H9 (cell line): ENCODE results near the gene MEPE. TPM values are rescaled to one million over a fixed set of nuclear protein-coding genes. Genes with fewer than 3 reads are reported as not detected.

Experiments
- DNase-seq: peaks from one replicate; pipeline ENCODE4 v3.0.0-alpha.2; 2017
- H2AFZ ChIP-seq: one replicate; pipeline ENCODE4 v1.6.1; 2013; ENCODE audit warnings: mild to moderate bottlenecking, low read length, control low read depth, moderate library complexity
- H2AK5ac ChIP-seq: 2 replicates; pipeline ENCODE4 v1.6.1; 2013; ENCODE audit warnings: low read length, control low read depth, mixed read lengths; ENCODE audit not compliant: insufficient read length
- H2BK120ac ChIP-seq: one replicate; pipeline ENCODE4 v1.6.1; 2013; ENCODE audit warnings: low read depth, mild to moderate bottlenecking, low read length, control low read depth, inconsistent platforms; ENCODE audit not compliant: poor library complexity, severe bottlenecking
- H2BK12ac ChIP-seq: 2 replicates; pipeline ENCODE4 v1.6.1; 2013; ENCODE audit warnings: low read length, control low read depth, mixed read lengths, low read depth; ENCODE audit not compliant: insufficient read length
- H2BK15ac ChIP-seq: 2 replicates; pipeline ENCODE4 v1.6.1; 2013; ENCODE audit warnings: low read depth, low read length, control low read depth
- H2BK20ac ChIP-seq: one replicate; pipeline ENCODE4 v1.6.1; 2013; ENCODE audit warnings: low read depth, mild to moderate bottlenecking, low read length, control low read depth, inconsistent platforms; ENCODE audit not compliant: poor library complexity, severe bottlenecking
- H2BK5ac ChIP-seq: 2 replicates; pipeline ENCODE4 v1.6.1; 2013; ENCODE audit warnings: low read length, control low read depth, mixed read lengths; ENCODE audit not compliant: insufficient read length
- H3K14ac ChIP-seq: 2 replicates; pipeline ENCODE4 v1.6.1; 2013; ENCODE audit warnings: low read length, control low read depth; ENCODE audit not compliant: insufficient read depth
- H3K18ac ChIP-seq: 2 replicates; pipeline ENCODE4 v1.6.1; 2013; ENCODE audit warnings: low read depth, mild to moderate bottlenecking, mixed read lengths, low read length, control low read depth; ENCODE audit not compliant: insufficient read length
- H3K23ac ChIP-seq: 2 replicates; pipeline ENCODE4 v1.6.1; 2013; ENCODE audit warnings: low read length, control low read depth, mixed read lengths, low read depth; ENCODE audit not compliant: insufficient read length
- H3K23me2 ChIP-seq: 2 replicates; pipeline ENCODE4 v1.6.1; 2013; ENCODE audit warnings: low read depth, mild to moderate bottlenecking, mixed read lengths, low read length, control low read depth; ENCODE audit not compliant: insufficient read length, poor library complexity, severe bottlenecking
- H3K27ac ChIP-seq: 2 replicates; pipeline ENCODE4 v1.5.1; 2013; ENCODE audit warnings: low read length, control low read depth, mixed read lengths, low read depth; ENCODE audit not compliant: insufficient read length
- H3K27me3 ChIP-seq: 2 replicates; pipeline ENCODE4 v1.6.1; 2013; ENCODE audit warnings: low read length, control low read depth, inconsistent platforms; ENCODE audit not compliant: insufficient read depth
- H3K4ac ChIP-seq: 2 replicates; pipeline ENCODE4 v1.6.1; 2013; ENCODE audit warnings: low read depth, mild to moderate bottlenecking, control low read depth, inconsistent platforms, low read length, moderate library complexity
- H3K4me1 ChIP-seq: 2 replicates; pipeline ENCODE4 v1.6.1; 2013; ENCODE audit warnings: low read length, control low read depth, inconsistent platforms; ENCODE audit not compliant: insufficient read depth
- H3K4me2 ChIP-seq: 2 replicates; pipeline ENCODE4 v1.6.1; 2013; ENCODE audit warnings: low read length, control low read depth, mixed read lengths; ENCODE audit not compliant: insufficient read length, insufficient read depth
- H3K56ac ChIP-seq: 2 replicates; pipeline ENCODE4 v1.6.1; 2013; ENCODE audit warnings: low read depth, mild to moderate bottlenecking, mixed read lengths, low read length, control low read depth; ENCODE audit not compliant: insufficient read length
- H3K79me1 ChIP-seq: 2 replicates; pipeline ENCODE4 v1.6.1; 2013; ENCODE audit warnings: low read depth, mild to moderate bottlenecking, moderate library complexity, low read length, control low read depth, inconsistent platforms; ENCODE audit not compliant: insufficient read depth, poor library complexity, severe bottlenecking
- H3K79me2 ChIP-seq: 2 replicates; pipeline ENCODE4 v1.6.1; 2013; ENCODE audit warnings: low read length, control low read depth, inconsistent platforms; ENCODE audit not compliant: insufficient read depth
- H3K9ac ChIP-seq: 2 replicates; pipeline ENCODE4 v1.6.1; 2013; ENCODE audit warnings: low read length, control low read depth, mixed read lengths; ENCODE audit not compliant: insufficient read length; ENCODE audit errors: extremely low read depth
- H3K9me3 ChIP-seq: one replicate; pipeline ENCODE4 v1.6.1; 2013; ENCODE audit warnings: low read depth, low read length, inconsistent platforms; ENCODE audit not compliant: control insufficient read depth
- H3T11ph ChIP-seq: one replicate; pipeline ENCODE4 v1.6.1; 2013; ENCODE audit warnings: mild to moderate bottlenecking, low read length, control low read depth, inconsistent platforms
- H4K20me1 ChIP-seq: one replicate; pipeline ENCODE4 v1.6.1; 2013; ENCODE audit not compliant: control insufficient read depth, insufficient read length, insufficient read depth
- H4K5ac ChIP-seq: 2 replicates; pipeline ENCODE4 v1.6.1; 2013; ENCODE audit warnings: low read depth, mild to moderate bottlenecking, mixed read lengths, low read length, control low read depth; ENCODE audit not compliant: insufficient read length
- H4K8ac ChIP-seq: replicated peaks from 2 replicates; pipeline ENCODE4 v1.6.1; 2013; ENCODE audit warnings: low read length, control low read depth, mixed read lengths, low read depth; ENCODE audit not compliant: insufficient read length
- H4K91ac ChIP-seq: 2 replicates; pipeline ENCODE4 v1.6.1; 2013; ENCODE audit warnings: low read depth, mild to moderate bottlenecking, moderate library complexity, mixed read lengths, low read length, control low read depth; ENCODE audit not compliant: insufficient read length
- H3K27ac Mint-ChIP-seq, 3 experiments: 2 replicates in 2 of 3; 3 replicates in 1 of 3; pipeline ENCODE4 v1.8.0; 2020 to 2021; ENCODE audit warnings: mixed read lengths in 3 of 3, mild to moderate bottlenecking in 1 of 3, moderate library complexity in 1 of 3
- H3K27me3 Mint-ChIP-seq: 2 replicates; pipeline ENCODE4 v1.8.0; 2021; ENCODE audit warnings: low read depth, mild to moderate bottlenecking, moderate library complexity, mixed read lengths
- H3K36me3 Mint-ChIP-seq, 3 experiments: 2 replicates in 2 of 3; 3 replicates in 1 of 3; pipeline ENCODE4 v1.8.0; 2020 to 2021; ENCODE audit warnings: low read depth in 3 of 3, mixed read lengths in 3 of 3; ENCODE audit not compliant: insufficient read depth in 1 of 3
- H3K4me1 Mint-ChIP-seq, 2 experiments: 2 replicates each; pipeline ENCODE4 v1.8.0; 2020; ENCODE audit warnings: mixed read lengths in 2 of 2
- H3K4me3 Mint-ChIP-seq, 2 experiments: 2 replicates in 1 of 2; 3 replicates in 1 of 2; pipeline ENCODE4 v1.8.0; 2020 to 2021; ENCODE audit warnings: mild to moderate bottlenecking in 2 of 2, mixed read lengths in 2 of 2, moderate library complexity in 1 of 2
- H3K9me3 Mint-ChIP-seq, 2 experiments: 2 replicates in 1 of 2; 3 replicates in 1 of 2; pipeline ENCODE4 v1.8.0; 2020; ENCODE audit warnings: mild to moderate bottlenecking in 2 of 2, mixed read lengths in 2 of 2, moderate library complexity in 1 of 2
- CTCF ChIP-seq: fragments of 200-600 bp; sonication (generic); conservative IDR thresholded peaks from 3 replicates; pipeline ENCODE4 v1.8.0; 2021; ENCODE audit warnings: antibody characterized with exemption, mild to moderate bottlenecking
- WGBS: extraction: QIAGEN DNeasy Blood & Tissue Kit; methylation state at CpG from one replicate; pipeline ENCODE4 v1.1.7; 2013; ENCODE audit warnings: missing lambda C conversion rate, low lambda C conversion rate, mixed read lengths; ENCODE audit not compliant: insufficient read length; ENCODE audit errors: extremely low coverage; 5-methylcytosine and 5-hydroxymethylcytosine counted together
- total RNA-seq: library from RNA; stranded (reverse); gene quantifications from 2 replicates; pipeline ENCODE4 v1.2.1, GENCODE V29; 2021

MEPE gene
- total RNA-seq, 1 experiment from 2014 or later: not detected

- no peak overlapping the region for H3K4me3 Mint-ChIP-seq
- Histone ChIP-seq H3K27me3 (no peaks in the 10 kb centered on the region), H3K79me2 (no peaks in the 10 kb centered on the region), H3K9me3 (no peaks in the 10 kb centered on the region), H3T11ph (no peak overlapping the region), H3K56ac (no peak overlapping the region), H2AFZ (no peak overlapping the region), H2BK12ac (no peak overlapping the region), H3K4me1 (no peaks in the 10 kb centered on the region), H3K9ac (no peak overlapping the region), H2BK120ac (no peak overlapping the region), H4K20me1 (no peaks in the 10 kb centered on the region), H3K18ac (no peak overlapping the region), H3K23ac (no peak overlapping the region), H3K14ac (no peak overlapping the region), H3K4ac (no peak overlapping the region), H4K91ac (no peak overlapping the region), H4K8ac (no peak overlapping the region), H3K23me2 (no peaks in the 10 kb centered on the region), H3K79me1 (no peaks in the 10 kb centered on the region), H2BK5ac (no peak overlapping the region), H2BK15ac (no peak overlapping the region), H2BK20ac (no peak overlapping the region), H3K4me2 (no peak overlapping the region), H3K27ac (no peak overlapping the region), H4K5ac (no peak overlapping the region), H2AK5ac (peak overlapping the region; percentile 26)
- H3K4me1 Mint-ChIP-seq: peaks cover 21 to 24% of the 10 kb centered on the region in 2 experiments
- no CpG with 5 or more reads among the region's 3 CpGs for WGBS
- no peak for DNase-seq
- peaks cover 0 to 5% (median 0%) of the 10 kb centered on the region in 3 experiments; a peak in 1 of 7 replicates for H3K36me3 Mint-ChIP-seq
- no peaks in the 10 kb centered on the region for H3K27me3 Mint-ChIP-seq
- no peaks in the 10 kb centered on the region for H3K9me3 Mint-ChIP-seq
- TF ChIP-seq CTCF: no peak
- peak overlapping the region in 1 of 3 experiments; percentile 6; a peak in 1 of 7 replicates for H3K27ac Mint-ChIP-seq
Measured at GRCh38 chr4:87840149-87840548, 7.4 kb downstream of the MEPE start.
